RWPE1 (cell line): ENCODE data around the gene SSBP3.
"Not testable (repeated sequence)": the region's sequence is repeated elsewhere in the genome, so short reads cannot be mapped to it uniquely, and the experiment has no call there.

Experiments
- CTCF ChIA-PET: fragments of 350-600 bp; sonication (Branson Sonifier 250); formaldehyde crosslinking; extraction: SDS; loops from one replicate; lab custom pipeline; 2021; lab: Yijun Ruan, JAX
- POLR2A ChIA-PET: fragments of 400-600 bp; formaldehyde crosslinking; extraction: SDS; loops from one replicate; lab custom pipeline; 2020; ENCODE audit warnings: antibody characterized with exemption; ENCODE audit not compliant: low non-redundant PET; lab: Yijun Ruan, JAX
- DNase-seq: peaks from one replicate; pipeline ENCODE4 v3.0.0; 2012; ENCODE audit warnings: low spot score
- H3K27ac ChIP-seq: fragments of 450-650 bp; 2 replicates; pipeline ENCODE4 v1.5.1; 2017
- CTCF ChIP-seq: fragments of 450-650 bp; conservative IDR thresholded peaks from 2 replicates; pipeline ENCODE4 v1.5.1; 2017; ENCODE audit warnings: low read depth, mild to moderate bottlenecking

SSBP3 gene

DNA sequence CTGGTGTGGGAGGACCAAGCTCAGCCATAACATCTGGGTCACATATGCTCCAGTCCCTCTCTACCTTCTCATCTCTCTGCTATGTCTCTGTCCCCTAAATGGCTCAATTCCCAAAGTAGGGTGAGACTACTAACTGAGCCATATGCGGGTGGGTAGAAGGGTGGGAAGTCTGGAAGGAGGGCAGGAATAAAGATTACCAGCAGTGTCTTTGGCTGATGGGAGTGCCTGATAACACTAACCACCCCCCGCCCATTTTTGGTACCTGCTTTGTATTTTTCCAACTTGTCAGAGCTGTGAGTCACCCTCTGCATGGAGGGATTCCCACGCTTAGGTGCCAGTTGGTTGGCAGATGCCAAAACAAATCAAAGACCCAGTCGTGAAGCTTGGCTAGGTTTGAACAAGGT is 14.9 kb upstream of the SSBP3 start:
- peak; percentile 66 for DNase-seq
- TF ChIP-seq CTCF, result no peak
- H3K27ac ChIP-seq, result peak overlapping the region; percentile 17
- ChIA-PET POLR2A (no interaction called here), CTCF (interaction anchor here (0.6 kb wide), 2 partner anchors 73 to 190 kb away, joined by 3 read pairs; no protein-coding TSS in a partner anchor)

DNA sequence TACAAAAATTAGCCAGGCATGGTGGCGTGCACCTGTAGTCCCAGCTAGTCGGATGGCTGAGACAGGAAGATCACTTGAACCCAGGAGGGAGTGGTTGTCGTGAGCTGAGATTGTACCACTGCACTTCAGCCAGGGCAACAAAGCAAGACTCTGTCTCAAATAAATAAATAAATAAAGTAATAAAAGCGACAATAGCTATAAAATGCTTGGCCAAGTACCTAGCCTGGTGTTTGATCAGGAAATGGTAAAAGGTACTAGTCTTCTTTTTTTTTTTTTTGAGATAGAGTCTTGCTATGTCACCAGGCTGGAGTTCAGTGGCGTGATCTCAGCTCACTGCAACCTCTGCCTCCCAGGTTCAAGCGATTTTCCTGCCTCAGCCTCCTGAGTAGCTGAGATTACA is 12.4 kb upstream of the SSBP3 start:
- not testable (repeated sequence) for DNase-seq, H3K27ac ChIP-seq
- CTCF ChIA-PET, result interaction anchor here (0.6 kb wide), 1 partner anchor 539 kb away, joined by 6 read pairs; no protein-coding TSS in a partner anchor
- POLR2A ChIA-PET, result interaction anchor here (0.7 kb wide), 1 partner anchor 412 kb away, joined by 5 read pairs; no protein-coding TSS in a partner anchor

- TF ChIP-seq CTCF, result no peak
- ChIA-PET CTCF (interaction anchor here (0.7 kb wide), 1 partner anchor 457 kb away, joined by 5 read pairs; no protein-coding TSS in a partner anchor), POLR2A (no interaction called here)
- no peak for DNase-seq
- no peak overlapping the region for H3K27ac ChIP-seq
Observed at GRCh38 chr1:54417123-54417522, 10.9 kb upstream of the SSBP3 start.

GRCh38 chr1:54416435-54416834 is 10.2 kb upstream of the SSBP3 start:
- H3K27ac ChIP-seq, result no peak overlapping the region
- TF ChIP-seq CTCF, result no peak
- ChIA-PET CTCF (no interaction called here), POLR2A (no interaction called here)
- DNase-seq, result no peak

DNA sequence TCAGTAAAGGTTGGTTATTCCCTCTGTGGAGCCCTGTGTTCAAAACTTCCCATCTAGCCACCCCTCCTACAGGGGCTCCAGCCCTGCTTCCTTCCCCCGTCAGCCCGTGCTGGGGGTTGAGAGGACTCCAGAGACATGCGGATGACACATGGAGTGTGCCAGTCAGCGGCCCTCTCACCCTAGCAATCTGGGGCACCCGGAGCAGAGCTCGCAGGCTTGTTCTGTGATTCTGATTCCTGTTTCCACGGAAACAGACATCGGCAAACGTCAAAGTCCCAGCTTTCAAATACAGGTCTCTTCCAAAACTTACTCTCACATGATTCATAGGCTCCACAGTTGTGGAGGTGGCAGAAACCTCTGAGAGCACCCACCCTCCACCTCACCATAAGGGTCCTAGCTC is 9.8 kb upstream of the SSBP3 start:
- DNase-seq, result no peak
- CTCF ChIA-PET, result no interaction called here
- no peak for TF ChIP-seq CTCF
- POLR2A ChIA-PET, result no interaction called here
- no peak overlapping the region for H3K27ac ChIP-seq

DNA sequence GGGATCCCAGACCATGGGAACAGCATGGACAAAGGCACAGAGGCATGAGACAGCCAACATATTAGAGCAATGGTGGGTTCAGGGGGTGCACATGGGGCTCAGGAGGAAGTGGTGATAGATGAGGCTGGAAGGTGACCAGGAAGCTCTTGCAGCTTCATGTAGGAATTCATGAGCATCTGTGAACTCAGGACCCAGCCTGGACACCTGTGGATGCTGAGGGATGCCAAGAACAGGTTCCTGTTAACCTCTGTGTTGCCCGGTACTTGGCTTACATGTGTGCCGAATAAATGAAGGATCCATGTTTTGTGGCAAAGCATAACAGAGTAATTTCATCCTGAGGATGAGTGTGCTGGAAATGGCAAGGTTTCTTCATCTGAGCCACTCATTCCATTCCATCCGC is 9.3 kb upstream of the SSBP3 start:
- H3K27ac ChIP-seq, result no peak overlapping the region
- TF ChIP-seq CTCF, result no peak
- CTCF ChIA-PET, result no interaction called here
- no peak for DNase-seq
- POLR2A ChIA-PET, result no interaction called here

DNA sequence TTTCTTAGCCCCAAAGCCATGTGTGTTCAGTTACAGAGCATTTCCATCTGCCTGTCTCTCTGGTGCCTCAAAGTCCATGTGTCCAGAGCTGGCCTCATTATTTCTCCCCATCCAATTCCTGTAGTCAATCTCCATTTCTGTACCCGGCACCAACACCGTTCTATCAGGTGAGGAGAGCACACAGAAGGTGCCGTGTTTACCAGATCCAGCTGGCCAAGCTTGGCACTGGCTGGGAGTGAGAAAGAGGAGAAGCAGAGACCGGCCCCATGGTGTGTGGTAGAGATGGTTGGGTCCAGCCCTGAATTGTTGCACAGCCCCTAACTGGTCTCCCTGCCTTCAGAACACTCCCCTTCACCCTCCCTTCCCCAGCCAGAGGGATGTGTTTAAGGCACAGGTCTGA is 7.5 kb upstream of the SSBP3 start:
- POLR2A ChIA-PET, result no interaction called here
- DNase-seq, result no peak

More for the DNA sequence above, 7.5 kb upstream of the SSBP3 start:
- TF ChIP-seq CTCF, result no peak
- CTCF ChIA-PET, result no interaction called here
- H3K27ac ChIP-seq, result no peak overlapping the region; the same call in 1 of the 2 replicates
